T-helper 2 cell (primary cell): ENCODE data around the gene FOXI3.
A peak's percentile ranks its signal among the peaks of the same experiment; 100 is the strongest.

Source experiments
- DNase-seq, 5 experiments: peaks; one replicate each; pipeline versions ENCODE4 v3.0.0 to v3.0.0-alpha.2; 2012 to 2022
- total RNA-seq, 2 donors: gene quantifications; one replicate each; lab custom pipeline; 2026; lab: John Stamatoyannopoulos, UW

The FOXI3 gene
- total RNA-seq: 0.31 to 0.40 reads per million in 2 donors

DNA sequence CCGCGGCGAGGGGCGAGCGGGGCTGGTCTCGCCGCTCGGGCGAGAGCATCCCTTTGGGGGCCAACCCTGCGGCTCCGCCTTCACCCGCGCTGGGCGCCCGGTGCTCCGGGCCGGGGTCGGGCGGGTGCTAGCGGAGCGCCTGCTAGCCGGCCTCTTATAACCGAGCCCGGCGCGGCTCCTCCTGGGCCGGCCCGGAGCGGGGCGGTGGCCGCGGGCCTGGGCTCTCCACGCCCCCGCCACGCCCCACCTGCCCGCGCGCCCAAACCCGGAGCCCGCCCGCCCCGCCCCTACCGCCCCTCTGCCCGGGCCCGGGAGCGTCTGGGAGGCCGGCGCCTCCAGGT is at the start of gene FOXI3:
FOXI3 (minus strand) TSS at position 129 of the 341 bp plus-strand sequence. CDS start 158 bp downstream, outside the sequence.
- DNase-seq: no peak

DNA sequence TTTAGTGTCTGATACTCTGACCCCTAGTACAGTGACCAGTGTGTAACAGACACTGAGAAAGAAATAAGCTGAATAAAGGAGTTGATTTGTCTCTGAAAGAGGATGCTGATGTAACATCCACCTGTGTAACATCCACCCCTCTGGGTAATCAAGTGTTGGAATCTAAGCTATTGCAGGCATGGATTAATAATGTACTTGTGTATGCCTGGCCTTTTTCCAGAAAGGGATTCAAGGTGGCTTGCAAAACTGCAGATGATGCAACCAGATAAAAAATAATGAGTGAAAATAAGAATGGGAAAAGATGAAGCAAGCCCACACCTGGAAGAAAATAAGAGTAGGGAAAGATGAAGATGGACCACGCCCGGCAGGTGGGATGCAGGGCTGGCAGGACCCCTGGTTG is 48.2 kb upstream of the FOXI3 start:
- no peak for DNase-seq

DNA sequence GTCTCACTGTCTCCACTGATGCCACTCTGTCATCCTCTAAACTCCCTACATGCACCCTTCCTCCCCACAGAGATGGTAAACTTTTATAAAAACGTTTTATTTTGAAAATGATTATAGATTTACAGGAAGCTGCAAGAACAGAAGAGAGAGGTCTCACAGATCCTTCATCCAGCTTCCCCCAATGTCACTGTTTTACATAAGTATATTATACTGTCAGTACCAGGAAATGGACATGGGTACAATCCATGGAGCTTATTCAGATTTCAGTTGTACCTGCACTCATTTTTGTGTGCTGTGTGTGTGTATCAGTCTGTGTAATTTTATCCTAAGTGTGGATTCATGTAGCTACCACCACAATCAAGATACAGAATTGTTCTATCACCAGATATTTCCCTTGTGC is 46.7 kb upstream of the FOXI3 start:
- no peak for DNase-seq

DNA sequence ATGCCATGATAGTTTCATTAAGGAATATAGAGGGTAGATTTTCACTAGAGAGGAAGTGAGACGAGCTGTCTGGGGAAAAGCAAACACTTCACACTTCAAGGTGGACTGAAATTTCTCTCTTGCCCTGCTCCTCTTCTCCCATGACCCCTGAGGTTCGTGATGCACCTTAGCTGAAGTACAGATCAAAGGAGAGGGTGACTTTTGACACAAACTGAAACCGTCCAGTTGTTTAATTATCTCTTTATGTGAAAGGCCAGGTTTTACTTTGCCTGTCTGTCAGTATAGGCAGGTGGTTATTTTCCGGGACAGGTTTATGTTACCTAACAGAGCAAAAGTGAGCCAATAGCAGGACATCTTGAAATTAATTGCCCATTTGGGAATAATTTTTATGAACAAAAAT is 41.0 kb upstream of the FOXI3 start:
- DNase-seq: no peak

DNA sequence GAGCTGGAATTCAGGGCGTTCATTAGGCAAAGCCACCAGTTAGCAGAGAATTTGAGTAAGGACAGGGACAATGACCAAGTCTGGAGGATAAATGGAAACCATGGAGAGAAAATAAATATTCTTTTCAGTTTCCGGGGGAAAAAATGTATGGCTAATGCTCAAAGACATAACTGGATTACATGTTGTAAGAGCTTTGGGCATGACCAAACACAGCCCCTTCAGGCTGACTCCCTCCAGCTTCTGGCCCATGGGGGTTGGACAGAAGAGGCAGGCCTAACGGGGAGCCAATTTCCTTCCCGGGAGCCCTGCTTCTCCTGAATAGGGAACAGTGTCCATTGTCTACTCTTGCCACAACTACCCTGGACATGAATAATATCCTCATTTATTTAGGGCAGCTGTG is 39.5 kb upstream of the FOXI3 start:
- no peak for DNase-seq

DNA sequence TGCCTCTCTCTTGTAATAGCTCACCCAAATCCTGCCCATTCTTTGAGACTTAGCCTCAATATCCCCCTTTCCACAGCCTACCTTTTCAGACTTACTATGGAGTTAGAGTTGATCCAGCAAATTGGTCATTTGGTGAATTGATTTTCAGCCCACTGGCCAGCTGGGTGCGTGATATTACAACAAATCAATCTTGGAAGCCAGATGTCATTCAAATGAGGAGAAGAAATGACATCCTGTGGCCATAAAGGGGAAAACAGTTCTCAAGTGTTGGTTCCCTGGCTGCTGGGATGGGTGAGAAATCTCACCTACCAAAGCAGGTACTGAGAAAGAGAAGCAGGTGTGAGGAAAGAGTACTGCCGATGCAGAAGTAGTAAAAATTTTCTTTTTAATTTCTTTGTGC is 36.7 kb upstream of the FOXI3 start:
- no peak for DNase-seq

DNA sequence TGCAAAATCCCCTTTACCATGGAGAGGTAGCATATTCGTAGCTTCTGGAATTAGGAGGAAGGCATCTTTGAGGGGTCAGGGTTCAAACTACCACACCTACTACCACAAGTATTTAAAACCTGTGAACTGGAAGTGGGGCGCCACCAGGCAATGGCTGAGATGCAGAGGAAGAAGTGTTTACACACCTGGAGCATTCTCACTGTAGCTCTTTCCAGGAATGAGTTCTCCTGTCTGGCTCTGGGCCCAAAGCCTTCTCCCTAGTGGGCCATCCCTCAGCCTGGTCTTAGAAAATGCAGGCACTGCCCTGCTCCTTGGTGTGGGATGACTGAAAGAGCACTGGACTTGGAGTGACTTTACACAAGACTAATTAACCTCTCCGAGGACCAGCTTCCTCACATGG is 30.7 kb upstream of the FOXI3 start:
- DNase-seq: no peak

DNA sequence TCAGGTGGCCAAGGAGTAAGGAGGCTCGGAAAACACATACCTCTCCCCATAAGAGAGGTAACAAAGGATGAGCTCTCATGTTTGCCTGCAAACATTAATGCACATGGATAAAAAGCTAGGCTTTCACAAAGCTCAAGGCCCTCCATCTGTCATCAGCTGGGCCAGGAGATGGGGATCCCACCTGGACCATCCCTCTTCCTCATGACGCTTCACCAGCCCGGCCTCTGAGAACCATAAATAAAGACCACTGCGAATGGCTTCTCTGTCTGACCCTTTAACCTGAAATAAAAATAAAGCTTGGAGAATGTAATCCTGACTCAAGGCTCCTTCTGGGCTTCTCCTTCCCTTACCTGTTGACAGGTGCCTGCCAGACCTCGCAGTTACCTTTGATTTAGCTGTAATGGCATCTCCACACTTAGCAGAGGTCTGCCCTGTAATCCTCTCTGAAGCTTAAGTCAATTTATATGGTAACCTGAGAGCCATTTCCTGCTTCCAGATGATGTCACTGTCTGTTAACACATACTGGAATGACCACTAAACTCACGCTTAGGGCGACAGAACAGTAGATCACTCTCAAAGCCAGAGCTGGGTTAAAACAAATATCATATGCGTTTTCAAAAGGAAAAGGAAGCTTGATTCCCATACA is 29.3 kb upstream of the FOXI3 start:
- peak in 1 of 5 experiments; percentile 2 for DNase-seq

DNA sequence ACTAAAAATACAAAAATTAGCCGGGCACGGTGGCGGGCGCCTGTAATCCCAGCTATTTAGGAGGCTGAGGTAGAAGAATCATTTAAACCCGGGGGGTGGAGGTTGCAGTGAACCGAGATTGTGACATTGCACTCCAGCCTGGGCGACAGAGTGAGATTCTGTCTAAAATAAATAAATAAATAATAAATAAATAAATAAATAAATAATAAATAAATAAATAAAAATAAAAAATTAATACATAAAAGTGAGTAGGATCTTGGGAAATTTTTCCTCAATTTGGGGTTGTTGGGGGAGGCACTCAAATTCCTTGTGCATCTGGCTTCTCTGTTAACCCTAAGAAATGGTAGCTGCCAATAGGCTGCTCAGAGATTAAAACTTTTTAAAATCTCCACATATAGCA is 20.3 kb upstream of the FOXI3 start:
- DNase-seq: no peak

DNA sequence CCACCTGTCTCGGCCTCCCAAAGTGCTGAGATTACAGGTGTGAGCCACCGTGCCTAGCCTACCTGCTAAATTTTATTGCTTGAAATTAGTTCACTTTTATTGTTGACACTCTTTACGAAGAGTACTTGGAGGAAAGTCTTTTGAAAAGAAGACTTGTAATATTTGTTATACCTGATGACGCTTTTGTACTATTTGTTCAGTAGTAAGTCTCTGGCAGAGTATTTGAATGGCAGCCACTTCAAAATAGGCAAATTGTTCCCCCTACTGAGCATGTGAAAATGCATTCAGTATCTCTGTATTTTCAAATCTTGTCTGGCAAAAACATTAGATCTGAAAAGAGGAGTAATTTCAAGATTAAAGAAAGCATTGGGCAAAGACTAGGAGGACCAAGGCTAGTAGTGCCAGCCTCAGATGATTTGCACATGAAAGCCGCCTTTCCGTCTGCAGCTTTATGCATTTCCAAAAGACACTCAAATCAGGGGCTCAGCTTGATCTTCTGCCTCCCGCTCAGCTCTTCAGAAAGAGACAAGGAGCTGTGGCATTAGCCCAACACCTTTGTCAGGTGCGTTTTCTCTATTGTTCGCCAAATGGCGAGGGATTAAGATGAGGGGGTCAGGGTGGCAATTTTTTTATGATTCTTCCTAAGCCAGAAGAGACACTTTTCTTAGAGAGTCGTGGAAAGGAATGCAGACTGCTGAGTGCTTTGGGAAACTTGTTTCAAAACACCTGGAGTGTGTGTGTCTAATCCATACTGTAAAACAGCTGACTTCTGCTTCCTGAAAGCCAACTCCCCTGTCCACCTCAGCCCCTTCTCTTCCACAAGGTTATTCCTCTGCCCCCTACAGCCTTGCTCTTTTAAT is 18.8 kb upstream of the FOXI3 start:
- DNase-seq: no peak

DNA sequence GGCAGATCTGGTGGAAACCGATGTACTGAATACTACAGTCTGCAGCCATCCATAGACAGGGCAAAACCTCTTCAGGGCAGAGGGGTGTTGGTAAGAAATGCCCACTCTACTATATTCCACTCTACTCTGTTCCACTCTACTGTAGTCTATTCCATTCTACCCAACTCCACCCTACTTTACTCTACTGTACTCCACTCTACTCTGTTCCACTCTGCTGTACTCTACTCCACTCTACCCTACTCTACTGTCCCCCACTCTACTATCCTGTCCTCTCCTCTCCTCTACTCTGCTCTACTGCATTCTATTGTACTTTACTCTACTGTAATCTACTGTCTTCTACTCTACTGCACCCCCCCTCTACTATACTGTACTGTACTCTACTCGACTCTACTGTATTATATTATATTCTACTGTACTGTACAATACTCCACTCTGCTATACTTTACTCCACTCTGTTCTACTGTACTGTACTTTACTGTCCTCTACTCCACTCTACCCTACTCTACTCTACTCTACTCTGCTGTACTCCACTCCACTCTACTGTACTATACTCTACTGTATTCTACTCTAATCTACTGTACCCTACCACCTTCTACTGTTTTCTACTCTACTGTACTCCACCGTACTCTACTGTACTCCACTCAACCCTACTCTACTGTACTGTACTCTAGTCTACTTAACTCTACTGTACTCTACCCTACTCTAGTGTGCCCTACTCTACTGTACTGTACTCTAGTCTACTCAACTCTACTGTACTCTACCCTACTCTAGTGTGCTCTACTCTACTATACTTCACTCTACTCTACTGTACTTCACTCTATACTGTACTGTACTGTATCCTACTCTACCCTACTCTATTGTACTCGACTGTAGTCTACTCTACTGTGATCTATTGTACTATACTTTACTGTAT is 17.0 kb upstream of the FOXI3 start:
- DNase-seq: no peak

DNA sequence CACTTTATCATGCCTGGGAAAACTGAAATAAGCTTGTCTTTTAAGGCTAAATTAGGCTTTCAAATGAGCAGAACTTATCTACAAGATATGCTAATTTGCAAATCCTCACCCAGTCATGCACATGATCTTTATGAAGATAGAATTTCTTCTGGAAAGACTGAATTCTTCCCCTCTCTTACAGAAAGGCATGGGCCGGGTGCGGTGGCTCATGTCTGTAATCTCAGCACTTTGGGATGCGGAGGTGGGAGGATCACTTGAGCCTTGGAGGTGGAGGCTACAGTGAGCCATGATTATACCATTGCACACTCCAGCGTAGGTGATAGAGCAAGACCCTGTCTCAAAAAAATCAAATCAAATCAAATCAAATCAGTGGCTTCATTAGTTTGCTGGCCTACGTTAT is 11.7 kb upstream of the FOXI3 start:
- no peak for DNase-seq

DNA sequence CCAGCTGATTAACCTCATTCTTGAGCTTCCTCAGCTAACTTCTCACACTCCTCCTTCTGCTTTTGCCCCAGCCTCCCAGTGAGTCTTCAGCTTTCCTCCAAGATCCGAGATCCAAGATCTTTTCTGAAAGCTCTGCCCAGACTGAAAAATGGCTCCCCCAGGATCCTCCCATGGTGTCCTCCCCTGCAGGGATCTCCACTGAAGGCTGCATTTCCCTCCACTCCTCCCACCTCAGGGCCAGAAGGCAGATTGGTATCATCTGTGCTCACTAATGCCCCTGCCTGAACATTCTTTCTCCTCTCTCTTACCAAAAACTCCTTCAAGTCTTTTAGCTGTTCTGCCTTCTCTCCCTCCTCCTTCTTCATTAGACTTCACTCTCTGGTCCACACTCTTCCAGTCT is 6.1 kb upstream of the FOXI3 start:
- no peak for DNase-seq

DNA sequence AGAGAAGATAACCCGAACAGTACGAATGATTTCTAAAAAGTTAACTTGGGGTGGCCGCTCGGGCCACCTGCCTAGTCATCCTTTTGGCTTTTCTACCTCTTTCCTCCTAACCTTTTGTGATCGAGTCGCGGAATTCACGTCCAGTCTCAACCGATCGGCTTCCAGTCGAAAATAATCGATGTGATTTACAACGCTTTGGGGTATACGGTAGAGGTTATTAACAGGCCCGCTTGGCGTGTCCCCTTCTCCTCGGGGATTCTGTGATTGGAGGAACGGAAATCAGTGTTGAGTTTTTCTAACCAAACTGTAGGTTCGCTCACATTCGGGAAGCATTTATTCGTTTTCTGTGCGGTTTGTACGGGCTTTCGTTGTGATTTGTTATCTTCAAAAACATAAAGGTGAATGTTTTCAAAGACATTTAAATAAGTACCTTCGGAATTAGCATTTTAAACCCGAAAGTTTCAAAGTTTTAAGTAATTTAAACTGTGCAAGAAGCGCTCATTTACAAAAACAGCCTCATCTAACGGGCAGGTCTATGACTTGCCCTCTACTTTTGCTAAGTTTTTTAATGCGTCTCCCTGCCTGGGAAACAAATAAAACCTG is 588 bp upstream of the FOXI3 start:
- DNase-seq: no peak

DNA sequence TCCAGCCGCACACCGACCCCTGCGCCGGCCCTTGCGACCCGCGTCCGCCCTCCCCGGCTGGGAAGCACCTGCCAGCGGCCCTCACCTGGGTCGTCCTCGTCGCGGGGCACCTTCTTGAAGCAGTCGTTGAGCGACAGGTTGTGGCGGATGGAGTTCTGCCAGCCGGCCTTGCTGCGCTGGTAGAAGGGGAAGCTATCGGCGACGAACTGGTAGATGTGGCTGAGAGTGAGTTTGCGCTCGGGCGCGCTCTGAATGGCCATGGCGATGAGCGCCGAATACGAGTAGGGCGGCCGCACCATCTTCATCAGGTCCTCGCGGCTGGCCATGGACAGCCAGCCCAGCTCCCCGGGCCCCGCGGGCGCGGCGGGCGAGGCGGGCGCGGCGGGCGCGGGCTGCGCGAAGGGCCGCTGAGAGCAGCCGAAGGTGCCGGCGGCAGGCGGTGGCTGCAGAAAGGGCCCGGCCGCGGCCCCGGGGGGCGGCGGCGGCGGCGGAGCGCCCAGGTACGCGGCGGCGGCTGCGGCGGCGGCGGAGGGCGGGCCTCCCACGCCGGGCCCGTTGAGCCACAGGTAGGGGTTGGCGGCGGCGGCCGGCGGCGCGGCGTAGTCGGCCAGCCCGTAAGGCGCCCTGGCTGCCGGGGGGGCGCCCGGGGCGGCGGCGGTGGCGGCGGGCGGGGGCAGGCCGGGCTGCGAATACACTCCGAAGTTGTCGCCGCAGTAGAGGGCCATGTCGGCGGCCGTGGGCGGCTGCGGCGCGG is 505 bp downstream of the FOXI3 start:
- DNase-seq: peak in 1 of 5 experiments; percentile 35

DNA sequence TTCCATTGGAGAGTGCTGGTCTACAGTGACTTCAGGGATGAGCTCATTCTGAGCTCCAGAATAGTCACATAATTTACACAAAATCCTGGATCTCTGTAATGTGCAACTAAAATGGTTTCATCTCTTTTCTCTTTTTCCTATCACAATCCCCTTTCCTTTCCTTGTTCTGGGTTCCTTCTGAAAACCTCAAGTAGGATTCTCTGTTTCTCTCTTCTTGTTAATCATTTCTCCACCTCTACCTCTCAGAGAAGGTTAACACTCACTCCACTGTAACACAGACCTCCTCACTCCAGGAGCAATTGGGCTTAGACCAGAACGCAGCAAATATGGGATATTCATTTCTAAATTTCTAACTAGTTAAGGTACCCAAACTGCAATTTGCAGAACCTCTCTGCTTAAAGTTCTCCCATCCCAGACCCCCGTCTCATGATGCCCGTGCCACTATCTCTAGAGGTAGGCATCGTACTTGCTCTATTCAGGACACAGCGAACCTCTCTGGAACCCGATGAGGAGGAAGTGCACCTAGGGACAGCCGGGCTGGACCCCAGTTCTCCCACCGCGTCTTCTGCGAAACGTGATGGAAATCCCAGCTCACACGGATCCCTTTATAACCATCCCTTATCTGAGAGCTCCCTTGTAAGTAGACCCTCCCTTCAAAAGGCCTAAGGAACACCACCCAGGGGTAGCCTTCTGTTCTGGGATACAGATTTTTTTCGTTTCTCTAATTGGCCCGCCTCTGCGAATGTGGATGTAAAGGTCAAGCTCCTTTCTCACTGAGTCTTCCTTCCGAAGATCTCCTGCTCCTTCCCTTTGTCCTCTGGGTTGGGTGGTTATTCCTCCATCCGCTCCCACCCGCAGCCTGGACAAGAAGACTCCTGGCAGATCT is 1.3 kb downstream of the FOXI3 start:
- no peak for DNase-seq

DNA sequence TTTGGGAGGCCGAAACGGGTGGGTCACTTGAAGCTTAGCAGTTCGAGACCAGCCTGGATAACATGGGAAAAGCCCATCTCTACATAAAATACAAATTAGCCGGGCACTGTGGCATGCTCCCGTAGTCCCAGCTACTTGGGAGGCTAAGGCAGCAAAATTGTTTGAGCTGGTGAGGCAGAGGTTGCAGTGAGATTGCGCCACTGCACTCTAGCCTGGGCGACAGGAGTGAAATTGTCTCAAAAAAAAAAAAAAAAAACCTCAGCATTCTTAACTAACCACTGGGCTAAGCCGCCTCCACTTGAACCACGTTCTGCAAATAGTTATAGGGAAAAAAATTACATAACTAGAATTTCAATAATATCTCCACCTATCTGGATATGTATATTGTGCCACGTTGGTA is 2.3 kb downstream of the FOXI3 start:
- no peak for DNase-seq

DNA sequence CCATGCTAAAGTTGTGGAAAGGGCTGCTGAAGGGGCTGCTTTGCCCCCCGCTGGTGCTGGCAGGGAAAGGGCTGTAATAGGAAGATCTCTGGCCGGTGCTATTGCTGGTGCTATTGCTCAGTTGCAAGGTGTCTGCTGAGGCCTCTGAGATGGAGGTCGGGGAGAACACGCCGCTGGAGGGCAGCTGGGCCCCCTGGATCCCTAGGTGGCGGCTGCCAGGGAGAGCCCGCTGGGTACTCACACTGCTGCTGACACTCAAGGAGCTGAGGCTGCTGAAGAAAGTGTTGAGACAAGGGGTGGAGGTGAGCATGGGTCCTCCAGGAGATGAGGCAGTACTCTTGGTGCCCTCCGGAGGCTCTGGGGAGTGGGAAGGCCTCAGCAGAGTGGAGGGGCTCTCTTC is 4.2 kb downstream of the FOXI3 start:
- no peak for DNase-seq

DNA sequence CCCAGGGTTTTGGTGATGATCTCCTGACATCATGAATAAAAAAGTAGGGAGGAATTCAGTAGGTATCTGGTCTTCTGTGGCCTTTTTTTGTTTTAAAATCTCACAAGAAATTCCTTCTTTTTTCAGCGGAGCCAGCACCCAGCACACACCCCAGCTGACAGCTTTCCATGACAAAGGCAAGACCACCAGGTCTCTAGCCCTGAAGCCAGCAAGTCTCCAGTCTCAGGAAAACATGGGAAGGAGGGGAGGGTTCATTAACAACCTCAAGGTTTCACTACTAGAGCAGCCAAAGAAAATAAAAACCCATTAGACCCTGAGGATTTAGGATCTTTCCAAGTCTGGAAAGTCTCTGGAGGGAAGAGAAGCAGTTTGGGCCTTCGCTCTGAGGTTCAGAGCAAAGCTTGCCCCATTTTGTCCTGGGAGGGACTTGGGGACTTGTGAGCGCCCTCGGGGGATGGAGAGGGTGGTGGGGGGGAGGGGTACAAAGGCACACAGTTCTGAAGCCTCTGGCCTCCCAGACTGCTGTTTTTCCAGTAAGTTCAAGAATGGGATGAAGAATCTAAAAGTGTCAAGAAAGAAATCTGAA is 9.0 kb downstream of the FOXI3 start:
- no peak for DNase-seq

DNA sequence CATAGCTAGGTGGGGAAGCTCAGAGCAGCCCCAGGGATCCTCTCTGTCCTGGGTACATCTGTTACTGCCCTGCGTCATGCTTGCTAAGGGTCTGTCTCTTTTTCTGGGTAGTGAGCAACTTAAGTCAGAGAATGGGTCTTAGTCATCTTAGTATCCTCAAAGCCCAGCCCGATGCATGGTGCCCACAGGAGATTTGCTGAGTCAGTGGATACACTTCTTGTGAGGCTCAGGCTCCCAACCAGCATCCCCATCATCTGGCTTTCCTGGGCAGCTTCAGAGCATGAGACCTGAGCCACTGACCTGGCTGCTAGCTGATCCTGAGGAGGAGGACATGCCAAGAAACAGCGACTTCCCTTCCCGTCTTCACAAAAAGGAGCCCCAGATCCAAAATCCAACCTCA is 10.0 kb downstream of the FOXI3 start:
- DNase-seq: no peak

DNA sequence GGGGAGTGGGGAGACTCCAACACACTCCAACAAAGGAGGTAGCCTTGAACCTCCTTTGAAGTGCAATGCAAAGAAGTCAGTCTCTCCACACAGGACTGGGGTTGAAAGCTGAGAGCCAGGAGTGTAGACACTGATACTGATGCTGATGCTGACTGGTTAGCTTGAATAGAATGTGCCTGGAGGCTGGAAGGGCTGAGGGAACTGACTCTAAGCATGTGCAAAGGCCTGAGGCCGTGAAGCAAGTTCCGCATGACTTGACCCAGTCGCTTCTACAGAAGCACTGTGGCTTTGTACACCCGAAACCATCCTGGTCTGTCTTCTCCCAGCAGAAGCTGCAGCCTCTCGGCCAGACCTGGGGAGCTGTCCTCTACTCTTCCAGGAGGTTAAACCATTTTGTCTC is 10.4 kb downstream of the FOXI3 start:
- no peak for DNase-seq
